ENCODE measurements around the gene NUDT8.
"Not testable (repeated sequence)": the region's sequence is repeated elsewhere in the genome, so short reads cannot be mapped to it uniquely, and the experiment has no call there.

NUDT8 gene

DNA sequence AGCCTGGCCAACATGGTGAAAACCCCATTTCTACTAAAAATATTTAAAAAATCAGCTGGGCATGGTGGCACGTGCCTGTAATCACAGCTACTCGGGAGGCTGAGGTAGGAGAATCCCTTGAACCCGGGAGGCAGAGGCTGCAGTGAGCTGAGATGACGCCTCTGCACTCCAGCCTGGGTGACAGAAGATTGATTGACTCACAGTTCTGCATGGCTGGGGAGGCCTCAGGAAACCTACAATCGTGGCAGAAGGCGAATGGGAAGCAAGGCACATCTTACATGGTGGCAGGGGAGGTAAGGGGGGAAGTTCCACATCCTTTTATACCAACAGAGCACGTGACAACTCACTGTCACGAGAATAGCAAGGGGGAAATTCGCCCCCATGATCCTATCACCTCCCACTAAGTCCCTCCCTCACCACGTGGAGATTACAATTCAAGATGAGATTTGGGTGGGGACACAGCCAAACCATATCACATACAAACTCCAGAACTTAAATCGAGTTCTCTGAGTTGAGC is 40.8 kb downstream of the NUDT8 start:
- DNase-seq (ENCODE audit: low spot score) = not testable (repeated sequence)

GRCh38 chr11:67588136-67588503 is 41.6 kb downstream of the NUDT8 start:
- no peak for DNase-seq (ENCODE audit: low spot score)

- no peak for DNase-seq (ENCODE audit: low spot score)
These were observed 43.0 kb downstream of the NUDT8 start for GRCh38 chr11:67586568-67587250.

GRCh38 chr11:67585911-67586310 is 43.8 kb downstream of the NUDT8 start:
- DNase-seq (ENCODE audit: low spot score) = no peak

- DNase-seq (ENCODE audit: low spot score) = no peak
These were observed 44.6 kb downstream of the NUDT8 start for GRCh38 chr11:67584881-67585873.

GRCh38 chr11:67584205-67584880 is 45.4 kb downstream of the NUDT8 start:
- peak; percentile 74 for DNase-seq (ENCODE audit: low spot score)

DNA sequence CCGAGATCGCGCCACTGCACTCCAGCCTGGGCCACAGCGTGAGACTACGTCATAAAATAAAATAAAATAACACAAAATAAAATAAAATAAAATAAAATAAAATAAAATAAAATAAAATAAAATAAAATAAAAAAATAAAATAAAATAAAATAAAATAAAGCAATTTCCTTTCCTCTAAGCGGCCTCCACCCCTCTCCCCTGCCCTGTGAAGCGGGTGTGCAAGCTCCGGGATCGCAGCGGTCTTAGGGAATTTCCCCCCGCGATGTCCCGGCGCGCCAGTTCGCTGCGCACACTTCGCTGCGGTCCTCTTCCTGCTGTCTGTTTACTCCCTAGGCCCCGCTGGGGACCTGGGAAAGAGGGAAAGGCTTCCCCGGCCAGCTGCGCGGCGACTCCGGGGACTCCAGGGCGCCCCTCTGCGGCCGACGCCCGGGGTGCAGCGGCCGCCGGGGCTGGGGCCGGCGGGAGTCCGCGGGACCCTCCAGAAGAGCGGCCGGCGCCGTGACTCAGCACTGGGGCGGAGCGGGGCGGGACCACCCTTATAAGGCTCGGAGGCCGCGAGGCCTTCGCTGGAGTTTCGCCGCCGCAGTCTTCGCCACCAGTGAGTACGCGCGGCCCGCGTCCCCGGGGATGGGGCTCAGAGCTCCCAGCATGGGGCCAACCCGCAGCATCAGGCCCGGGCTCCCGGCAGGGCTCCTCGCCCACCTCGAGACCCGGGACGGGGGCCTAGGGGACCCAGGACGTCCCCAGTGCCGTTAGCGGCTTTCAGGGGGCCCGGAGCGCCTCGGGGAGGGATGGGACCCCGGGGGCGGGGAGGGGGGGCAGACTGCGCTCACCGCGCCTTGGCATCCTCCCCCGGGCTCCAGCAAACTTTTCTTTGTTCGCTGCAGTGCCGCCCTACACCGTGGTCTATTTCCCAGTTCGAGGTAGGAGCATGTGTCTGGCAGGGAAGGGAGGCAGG is 46.2 kb downstream of the NUDT8 start, which contains the start of gene GSTP1:
Gene GSTP1 (plus strand): TSS at position 566 of the 958 bp plus-strand sequence. CDS start 32 bp downstream, at position 598.
- DNase-seq (ENCODE audit: low spot score) = peak; percentile 91

DNA sequence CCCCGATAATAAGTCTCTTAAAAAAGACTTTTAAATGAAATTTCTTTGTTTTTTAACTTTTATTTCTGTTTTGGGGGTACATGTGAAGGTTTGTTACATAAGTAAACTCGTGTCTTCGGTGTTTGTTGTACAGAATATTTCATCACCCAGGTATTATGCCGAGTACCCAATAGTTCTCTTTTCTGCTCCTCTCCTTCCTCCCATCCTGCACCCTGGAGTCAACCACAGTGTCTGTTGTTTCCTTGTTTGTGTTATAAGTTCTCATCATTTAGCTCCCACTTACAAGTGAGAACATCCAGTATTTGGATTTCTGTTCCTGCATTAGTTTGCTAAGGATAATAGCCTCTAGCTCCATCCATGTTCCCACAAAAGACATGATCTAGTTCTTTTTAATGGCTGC is 47.7 kb downstream of the NUDT8 start:
- DNase-seq (ENCODE audit: low spot score) = no peak

- DNase-seq (ENCODE audit: low spot score) = no peak
These were observed 48.3 kb downstream of the NUDT8 start for GRCh38 chr11:67581469-67581868.

DNA sequence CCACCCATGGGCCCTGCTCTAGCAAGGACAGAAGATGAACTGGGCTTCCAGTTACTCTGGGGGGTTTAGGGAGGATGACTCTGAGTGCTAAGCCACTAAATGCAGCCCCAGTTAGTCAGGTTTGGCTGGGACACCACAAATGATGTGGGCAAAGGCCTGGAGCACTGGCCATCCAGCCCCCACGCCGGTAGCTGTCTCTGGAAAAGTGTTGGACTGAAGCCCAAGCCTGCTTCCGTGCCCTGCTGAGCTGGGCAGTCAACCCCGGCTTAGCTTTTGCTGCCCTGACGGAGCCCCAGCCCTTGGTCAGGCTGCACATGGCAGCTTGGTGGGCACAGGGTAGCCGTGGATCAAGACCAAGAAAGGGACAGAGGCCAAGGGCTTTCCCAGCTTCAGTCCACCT is 51.8 kb downstream of the NUDT8 start:
- DNase-seq (ENCODE audit: low spot score) = no peak

All from hepatic stellate cell (primary cell).